GM23338 (cell line): ENCODE data around the gene STXBP5L. TPM values are rescaled to one million over a fixed set of nuclear protein-coding genes. Genes with fewer than 3 reads are reported as not detected.
"Not testable (repeated sequence)": the region's sequence is repeated elsewhere in the genome, so short reads cannot be mapped to it uniquely, and the experiment has no call there.

Experiments used
- ATAC-seq: fragments of 200-7000 bp; cut with Tn5 transposase; 3 replicates; pipeline ENCODE4 v1.9.1; 2020
- DNase-seq: peaks from one replicate; pipeline ENCODE4 v3.0.0-alpha.2; 2015; ENCODE audit warnings: low spot score
- H2AFZ ChIP-seq: fragments of 200-600 bp; sonication (generic); 2 replicates; pipeline ENCODE4 v1.8.0; 2016; ENCODE audit warnings: antibody characterized with exemption, mild to moderate bottlenecking, moderate library complexity
- H3F3A ChIP-seq: fragments of 200-600 bp; sonication (generic); replicated peaks from 2 replicates; pipeline ENCODE4 v1.8.0; 2017; ENCODE audit warnings: antibody characterized with exemption, mixed run types, low read depth
- H3K27ac ChIP-seq: fragments of 200-600 bp; sonication (generic); 2 replicates; pipeline ENCODE4 v1.6.1; 2016; ENCODE audit warnings: low read depth
- H3K27me3 ChIP-seq: fragments of 200-600 bp; sonication (generic); 2 replicates; pipeline ENCODE4 v1.8.0; 2016; ENCODE audit warnings: mild to moderate bottlenecking, mixed run types, moderate library complexity; ENCODE audit not compliant: insufficient read depth
- H3K36me3 ChIP-seq: fragments of 200-600 bp; sonication (generic); 2 replicates; pipeline ENCODE4 v1.8.0; 2016; ENCODE audit warnings: mild to moderate bottlenecking; ENCODE audit not compliant: insufficient read depth
- H3K4me1 ChIP-seq: fragments of 200-600 bp; sonication (generic); 2 replicates; pipeline ENCODE4 v1.8.0; 2016; ENCODE audit warnings: mild to moderate bottlenecking, moderate library complexity; ENCODE audit not compliant: insufficient read depth
- H3K4me2 ChIP-seq: fragments of 200-600 bp; sonication (generic); 2 replicates; pipeline ENCODE4 v1.7.1; 2017; ENCODE audit warnings: mixed run types
- H3K4me3 ChIP-seq: fragments of 200-600 bp; sonication (generic); 2 replicates; pipeline ENCODE4 v1.6.1; 2016; ENCODE audit warnings: mixed run types
- H3K79me2 ChIP-seq: fragments of 200-600 bp; sonication (generic); replicated peaks from 2 replicates; pipeline ENCODE4 v1.8.0; 2017; ENCODE audit warnings: mild to moderate bottlenecking; ENCODE audit not compliant: insufficient read depth
- H3K9me2 ChIP-seq: fragments of 200-600 bp; sonication (generic); 2 replicates; pipeline ENCODE4 v1.8.0; 2017; ENCODE audit not compliant: insufficient read depth
- H4K20me1 ChIP-seq: fragments of 200-600 bp; sonication (generic); replicated peaks from 2 replicates; pipeline ENCODE4 v1.8.0; 2017; ENCODE audit warnings: mild to moderate bottlenecking; ENCODE audit not compliant: insufficient read depth
- H3K27ac Mint-ChIP-seq: 2 replicates; pipeline ENCODE4 v1.8.0; 2020; ENCODE audit warnings: inconsistent platforms, mild to moderate bottlenecking, moderate library complexity, mixed read lengths
- H3K27me3 Mint-ChIP-seq: 3 replicates; pipeline ENCODE4 v1.8.0; 2022; ENCODE audit warnings: low read depth, mild to moderate bottlenecking, moderate library complexity, mixed read lengths, inconsistent platforms; ENCODE audit not compliant: insufficient read depth, poor library complexity
- H3K36me3 Mint-ChIP-seq: 3 replicates; pipeline ENCODE4 v1.8.0; 2021; ENCODE audit warnings: low read depth, mild to moderate bottlenecking, inconsistent platforms, moderate library complexity, mixed read lengths
- H3K4me1 Mint-ChIP-seq: 3 replicates; pipeline ENCODE4 v1.8.0; 2020; ENCODE audit warnings: mild to moderate bottlenecking, inconsistent platforms, mixed read lengths
- H3K4me3 Mint-ChIP-seq: 3 replicates; pipeline ENCODE4 v1.8.0; 2021; ENCODE audit warnings: moderate library complexity, mild to moderate bottlenecking, inconsistent platforms, mixed read lengths
- H3K9me3 Mint-ChIP-seq: 3 replicates; pipeline ENCODE4 v1.8.0; 2020; ENCODE audit warnings: moderate library complexity, mild to moderate bottlenecking, inconsistent platforms, mixed read lengths
- CREB1 ChIP-seq: fragments of 250-450 bp; sonication (Bioruptor Pico); IDR thresholded peaks from 2 replicates; pipeline ENCODE4 v1.5.0; 2020; ENCODE audit warnings: low read depth, mild to moderate bottlenecking, moderate library complexity
- EZH2 ChIP-seq: fragments of 200-600 bp; sonication (generic); IDR thresholded peaks from one replicate; pipeline ENCODE4 v1.8.0; 2017; ENCODE audit warnings: antibody characterized with exemption, mild to moderate bottlenecking, low read depth; ENCODE audit not compliant: unreplicated experiment
- EZH2phosphoT487 ChIP-seq: fragments of 200-600 bp; sonication (generic); IDR thresholded peaks from one replicate; pipeline ENCODE4 v1.8.1; 2018; ENCODE audit warnings: antibody characterized with exemption; ENCODE audit not compliant: unreplicated experiment
- NANOG ChIP-seq: IDR thresholded peaks from 2 replicates; pipeline ENCODE4 v1.6.1; 2016; ENCODE audit warnings: antibody characterized with exemption, borderline replicate concordance
- POLR2AphosphoS5 ChIP-seq: IDR thresholded peaks from 2 replicates; pipeline ENCODE4 v1.6.1; 2016; ENCODE audit warnings: antibody characterized with exemption, low read depth
- REST ChIP-seq: IDR thresholded peaks from one replicate; pipeline ENCODE4 v1.6.1; 2018; ENCODE audit warnings: antibody characterized with exemption; ENCODE audit not compliant: unreplicated experiment
- ZNF114 ChIP-seq: fragments of 250-450 bp; sonication (Bioruptor Pico); IDR thresholded peaks from 2 replicates; pipeline ENCODE4 v1.5.0; 2020; ENCODE audit warnings: mild to moderate bottlenecking, moderate library complexity
- ZNF331 ChIP-seq: fragments of 250-450 bp; sonication (Bioruptor Pico); IDR thresholded peaks from 2 replicates; pipeline ENCODE4 v1.5.0; 2020; ENCODE audit warnings: low read depth, mild to moderate bottlenecking, moderate library complexity
- polyA plus RNA-seq: library from polyadenylated mRNA; unstranded; fragments of >200 nt; fragmentation: Nextera tagmentation; extraction: Ambion mirVana; gene quantifications from 2 replicates; pipeline ENCODE4 v1.2.1, GENCODE V29; 2016
- total RNA-seq: library from RNA; depleted of rRNA; stranded (reverse); fragments of >200 nt; shearing (Covaris generic); gene quantifications from 2 replicates; pipeline ENCODE4 v1.2.3, GENCODE V29; 2014
- TF ChIP-seq, protein P1 (sequence below): IDR thresholded peaks from 2 replicates; pipeline ENCODE4 v1.6.1; 2016; ENCODE audit warnings: antibody characterized with exemption

The STXBP5L gene
- total and polyA plus RNA-seq, 2 experiments from 2014 or later, result 4.2 to 6.0 TPM

GRCh38 chr3:121190626-121191025 lies 282.6 kb downstream of the STXBP5L start:
- H3K4me1 ChIP-seq, DNase-seq, H2AFZ ChIP-seq, H3K4me3 Mint-ChIP-seq, H3K27ac Mint-ChIP-seq, H3K27me3 Mint-ChIP-seq, H3K79me2 ChIP-seq, H3K9me2 ChIP-seq, ATAC-seq, H3K27me3 ChIP-seq, H3K27ac ChIP-seq, H3K36me3 ChIP-seq, H3K4me3 ChIP-seq, H3K4me1 Mint-ChIP-seq, H3K4me2 ChIP-seq, H4K20me1 ChIP-seq, H3F3A ChIP-seq: not testable (repeated sequence)
- Mint-ChIP-seq H3K9me3 (peaks cover 73% of the 10 kb centered on the region), H3K36me3 (peaks cover 60% of the 10 kb centered on the region)

- peaks cover 26% of the 10 kb centered on the region for H3K36me3 Mint-ChIP-seq
- no peak for TF ChIP-seq EZH2phosphoT487
- no peak for TF ChIP-seq POLR2AphosphoS5
- no peaks in the 10 kb centered on the region for H3K79me2 ChIP-seq
- H3K9me2 ChIP-seq, result 0 out of 2 replicates have a peak, but pooled peaks cover 2% of the 10 kb centered on the region
- peaks cover 3% of the 10 kb centered on the region; the same call in 1 of the 2 replicates for H3K36me3 ChIP-seq
- no peak overlapping the region for H3K4me3 Mint-ChIP-seq
- no peak overlapping the region for H3K4me2 ChIP-seq
- H3K4me1 ChIP-seq, result no peaks in the 10 kb centered on the region
- no peak overlapping the region for H3K4me3 ChIP-seq
- DNase-seq, result no peak
- H3K27me3 ChIP-seq, result no peaks in the 10 kb centered on the region
- peaks cover 15% of the 10 kb centered on the region for H3K9me3 Mint-ChIP-seq
- no peak for ATAC-seq
- no peak overlapping the region for H3K27ac ChIP-seq
- no peaks in the 10 kb centered on the region for H4K20me1 ChIP-seq
- H2AFZ ChIP-seq, result no peak overlapping the region
- no peak overlapping the region for H3K27ac Mint-ChIP-seq
- H3K4me1 Mint-ChIP-seq, result no peaks in the 10 kb centered on the region
- peaks cover 1% of the 10 kb centered on the region for H3K27me3 Mint-ChIP-seq
- no peaks in the 10 kb centered on the region for H3F3A ChIP-seq
Observed at GRCh38 chr3:121202573-121202972, 294.6 kb downstream of the STXBP5L start.

DNA sequence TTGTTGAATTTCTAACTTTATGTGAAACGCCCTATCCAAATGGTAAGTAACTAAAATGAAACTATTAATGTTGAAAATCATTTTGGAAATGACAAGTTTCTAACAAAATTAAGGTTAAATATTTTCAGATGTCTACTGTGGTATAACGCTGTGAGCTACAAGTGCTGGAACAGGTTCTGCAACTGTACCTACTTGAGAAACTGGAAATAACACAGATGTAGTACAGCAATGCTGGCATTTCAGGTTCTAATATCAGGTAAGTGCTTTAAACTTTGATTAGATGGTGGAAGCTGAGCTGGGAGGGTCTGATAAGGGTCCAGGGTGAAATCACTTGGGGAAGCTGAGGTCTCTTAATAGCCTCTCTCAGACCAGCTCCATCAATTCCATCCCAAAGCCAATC lies 315.1 kb downstream of the STXBP5L start:
- Histone ChIP-seq H3K79me2 (no peaks in the 10 kb centered on the region), H2AFZ (no peak overlapping the region), H3K36me3 (no peaks in the 10 kb centered on the region), H3K4me1 (no peaks in the 10 kb centered on the region), H3K27me3 (no peaks in the 10 kb centered on the region), H3K4me2 (no peak overlapping the region), H4K20me1 (no peaks in the 10 kb centered on the region), H3K9me2 (0 out of 2 replicates have a peak, but pooled peaks cover 6% of the 10 kb centered on the region), H3K4me3 (no peak overlapping the region), H3F3A (no peaks in the 10 kb centered on the region), H3K27ac (no peak overlapping the region)
- Mint-ChIP-seq H3K27ac (no peak overlapping the region), H3K36me3 (no peaks in the 10 kb centered on the region), H3K9me3 (no peaks in the 10 kb centered on the region), H3K4me3 (no peak overlapping the region), H3K27me3 (no peaks in the 10 kb centered on the region), H3K4me1 (peaks cover 4% of the 10 kb centered on the region)
- DNase-seq, result no peak
- TF ChIP-seq CREB1 (CRISPR knock-in tag) (no peak), EZH2phosphoT487 (no peak)
- ATAC-seq, result no peak

DNA sequence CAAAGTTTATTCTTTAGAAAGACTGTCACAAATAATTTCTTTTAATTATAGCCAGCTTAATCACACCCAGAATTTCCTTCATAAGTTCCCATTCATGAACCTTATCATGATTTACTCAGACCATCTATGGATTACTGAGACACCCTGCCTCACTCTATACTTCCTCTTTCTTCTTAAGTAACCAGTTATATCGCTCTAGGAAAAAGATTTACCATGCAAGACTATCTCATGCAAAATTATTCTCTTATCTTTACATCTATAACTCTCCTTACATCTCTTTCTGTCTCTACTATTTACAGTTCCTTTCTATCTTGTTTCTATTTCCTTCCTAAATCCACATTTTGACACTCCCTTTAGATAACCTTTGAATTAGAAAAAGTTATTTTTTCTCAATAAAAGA lies 321.0 kb downstream of the STXBP5L start:
- Mint-ChIP-seq H3K4me3 (no peak overlapping the region), H3K36me3 (no peaks in the 10 kb centered on the region), H3K27me3 (no peaks in the 10 kb centered on the region), H3K4me1 (peaks cover 4% of the 10 kb centered on the region), H3K27ac (no peak overlapping the region), H3K9me3 (no peaks in the 10 kb centered on the region)
- no peaks in the 10 kb centered on the region for H3K79me2 ChIP-seq
- ATAC-seq (no peak), DNase-seq (no peak)
- H3F3A ChIP-seq, result no peaks in the 10 kb centered on the region
- H3K9me2 ChIP-seq, result 0 out of 2 replicates have a peak, but pooled peaks cover 6% of the 10 kb centered on the region
- H3K27me3 ChIP-seq, result no peaks in the 10 kb centered on the region
- no peak overlapping the region for H3K27ac ChIP-seq
- no peaks in the 10 kb centered on the region for H3K36me3 ChIP-seq
- H3K4me3 ChIP-seq, result no peak overlapping the region
- TF ChIP-seq EZH2 (no peak), ZNF331 (CRISPR knock-in tag) (no peak), NANOG (no peak), EZH2phosphoT487 (no peak), REST (no peak), ZNF114 (CRISPR knock-in tag) (no peak), POLR2AphosphoS5 (no peak), CREB1 (CRISPR knock-in tag) (no peak)
- TF ChIP-seq, protein P1, sequence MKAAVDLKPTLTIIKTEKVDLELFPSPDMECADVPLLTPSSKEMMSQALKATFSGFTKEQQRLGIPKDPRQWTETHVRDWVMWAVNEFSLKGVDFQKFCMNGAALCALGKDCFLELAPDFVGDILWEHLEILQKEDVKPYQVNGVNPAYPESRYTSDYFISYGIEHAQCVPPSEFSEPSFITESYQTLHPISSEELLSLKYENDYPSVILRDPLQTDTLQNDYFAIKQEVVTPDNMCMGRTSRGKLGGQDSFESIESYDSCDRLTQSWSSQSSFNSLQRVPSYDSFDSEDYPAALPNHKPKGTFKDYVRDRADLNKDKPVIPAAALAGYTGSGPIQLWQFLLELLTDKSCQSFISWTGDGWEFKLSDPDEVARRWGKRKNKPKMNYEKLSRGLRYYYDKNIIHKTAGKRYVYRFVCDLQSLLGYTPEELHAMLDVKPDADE, result no peak
- no peak overlapping the region for H2AFZ ChIP-seq
- no peaks in the 10 kb centered on the region for H4K20me1 ChIP-seq
- H3K4me2 ChIP-seq, result no peak overlapping the region
- no peaks in the 10 kb centered on the region for H3K4me1 ChIP-seq
